22Rv1 (cell line): ENCODE results near the gene SYNE1.
"Not testable (repeated sequence)": the region's sequence is repeated elsewhere in the genome, so short reads cannot be mapped to it uniquely, and the experiment has no call there.

Experiments used
- H3K27ac ChIP-seq: fragments of 450-650 bp; 2 replicates; pipeline ENCODE4 v1.5.1; 2017
- CTCF ChIP-seq: fragments of 450-650 bp; IDR thresholded peaks from 2 replicates; pipeline ENCODE4 v1.5.1; 2017; ENCODE audit warnings: mild to moderate bottlenecking
- ZFX ChIP-seq: fragments of 450-650 bp; IDR thresholded peaks from 2 replicates; pipeline ENCODE4 v1.6.1; 2017; ENCODE audit warnings: antibody characterized with exemption, borderline replicate concordance

Gene SYNE1

GRCh38 chr6:152566103-152566875 lies 70.9 kb downstream of the SYNE1 start:
- no peak for TF ChIP-seq CTCF
- no peak for TF ChIP-seq ZFX
- no peak overlapping the region for H3K27ac ChIP-seq

- H3K27ac ChIP-seq, result no peak overlapping the region
- TF ChIP-seq CTCF (no peak), ZFX (no peak)
These were observed 74.0 kb downstream of the SYNE1 start for GRCh38 chr6:152563177-152563576.

- not testable (repeated sequence) for H3K27ac ChIP-seq
These were observed 78.4 kb downstream of the SYNE1 start for GRCh38 chr6:152558798-152559197.

- no peak for TF ChIP-seq CTCF
- no peak for TF ChIP-seq ZFX
- H3K27ac ChIP-seq, result no peak overlapping the region
These were observed 79.7 kb downstream of the SYNE1 start for GRCh38 chr6:152557502-152557901.

- no peak overlapping the region for H3K27ac ChIP-seq
- TF ChIP-seq CTCF (no peak), ZFX (no peak)
These were observed 82.3 kb downstream of the SYNE1 start for GRCh38 chr6:152554851-152555250.

GRCh38 chr6:152552616-152553209 lies 84.4 kb downstream of the SYNE1 start:
- H3K27ac ChIP-seq, result no peak overlapping the region
- TF ChIP-seq CTCF (peak; percentile 89), ZFX (no peak)

- TF ChIP-seq CTCF (no peak), ZFX (no peak)
- H3K27ac ChIP-seq, result no peak overlapping the region
These were observed 93.6 kb downstream of the SYNE1 start for GRCh38 chr6:152543519-152543918.

- no peak overlapping the region for H3K27ac ChIP-seq
- TF ChIP-seq ZFX (no peak), CTCF (no peak)
These were observed 96.8 kb downstream of the SYNE1 start for GRCh38 chr6:152540381-152540780.
